NCI-H128 (cell line): Measurements from ENCODE around the gene DHFR.
"Not testable (repeated sequence)": the region's sequence is repeated elsewhere in the genome, so short reads cannot be mapped to it uniquely, and the experiment has no call there.

Experiments used
- DNase-seq: peaks from one replicate; lab custom pipeline; 2025; ENCODE audit not compliant: unreplicated experiment; lab: John Stamatoyannopoulos, UW

DHFR gene

DNA sequence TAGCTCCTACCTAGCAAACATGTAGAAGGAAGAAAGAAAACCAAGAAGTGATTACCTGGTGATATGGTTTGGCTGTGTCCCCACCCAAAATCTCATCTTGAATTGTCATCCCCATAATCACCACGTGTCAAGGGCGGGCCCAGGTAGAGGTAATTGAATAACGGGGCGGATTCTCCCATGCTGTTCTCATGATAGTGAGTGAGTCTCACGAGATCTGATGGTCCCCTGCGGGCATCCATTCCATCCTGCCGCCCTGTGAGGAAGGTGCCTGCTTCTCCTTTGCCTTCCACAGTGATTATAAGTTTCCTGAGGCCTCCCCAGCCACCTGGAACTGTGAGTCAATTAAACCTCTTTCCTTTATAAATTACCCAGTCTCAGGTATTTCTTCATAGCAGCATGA lies 57.3 kb downstream of the DHFR start:
- no peak for DNase-seq

DNA sequence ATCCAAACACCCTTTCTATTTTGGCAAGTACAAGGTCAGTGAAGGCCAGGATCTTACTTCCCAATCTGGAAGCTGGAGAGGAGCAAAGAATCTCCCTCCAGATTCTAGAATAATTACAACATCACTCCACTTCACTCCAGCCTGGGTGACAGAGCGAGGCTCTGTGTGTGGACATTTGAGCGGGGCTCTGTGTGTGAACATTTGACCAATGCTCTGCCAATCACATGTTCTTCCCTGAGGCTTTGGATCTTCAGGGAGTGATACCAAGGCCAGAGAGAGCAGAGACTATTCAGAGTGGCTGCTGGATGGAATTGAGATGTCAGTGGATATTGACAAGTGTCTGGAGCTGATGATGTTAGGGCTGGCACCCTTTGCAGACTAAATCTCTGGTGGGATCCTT lies 60.0 kb downstream of the DHFR start:
- DNase-seq, result no peak

DNA sequence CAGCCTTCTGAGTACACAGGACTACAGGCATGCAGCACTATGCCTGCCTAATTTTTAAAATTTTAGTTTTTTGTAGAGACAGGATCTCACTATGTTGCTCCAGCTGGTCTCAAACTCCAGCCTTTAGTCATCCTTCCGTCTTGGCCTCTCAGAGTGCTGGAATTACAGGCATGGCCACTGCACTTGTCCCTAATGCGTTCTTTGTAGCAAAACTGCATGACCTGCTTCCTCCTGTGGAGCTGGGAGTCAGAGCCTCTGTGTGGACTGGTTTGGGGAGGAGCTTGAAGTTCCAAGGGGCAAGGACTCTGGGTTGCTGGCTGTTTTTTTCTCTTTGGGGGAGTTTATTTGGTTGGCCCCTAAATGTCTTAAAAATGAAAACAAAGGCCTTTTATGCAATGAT lies 62.0 kb downstream of the DHFR start:
- no peak for DNase-seq

DNA sequence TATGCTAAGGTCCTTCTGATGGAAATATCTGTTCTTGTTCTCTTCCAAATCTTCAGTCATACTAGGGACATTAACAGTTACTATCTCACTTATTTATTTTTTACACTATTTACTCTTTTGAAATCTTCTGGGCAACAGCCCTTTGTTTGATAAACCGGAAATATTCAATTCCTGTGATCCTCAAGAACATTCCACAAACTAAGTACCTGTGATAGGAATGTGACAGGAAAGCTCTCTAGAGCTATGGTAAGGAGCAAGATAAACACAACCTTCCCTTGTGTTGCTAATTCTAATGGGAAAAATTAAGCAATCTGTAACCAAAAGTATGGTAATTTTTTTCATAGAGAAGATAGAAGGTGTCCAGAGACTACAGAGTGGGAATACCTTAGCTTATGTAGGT lies 62.7 kb downstream of the DHFR start:
- DNase-seq, result no peak

DNA sequence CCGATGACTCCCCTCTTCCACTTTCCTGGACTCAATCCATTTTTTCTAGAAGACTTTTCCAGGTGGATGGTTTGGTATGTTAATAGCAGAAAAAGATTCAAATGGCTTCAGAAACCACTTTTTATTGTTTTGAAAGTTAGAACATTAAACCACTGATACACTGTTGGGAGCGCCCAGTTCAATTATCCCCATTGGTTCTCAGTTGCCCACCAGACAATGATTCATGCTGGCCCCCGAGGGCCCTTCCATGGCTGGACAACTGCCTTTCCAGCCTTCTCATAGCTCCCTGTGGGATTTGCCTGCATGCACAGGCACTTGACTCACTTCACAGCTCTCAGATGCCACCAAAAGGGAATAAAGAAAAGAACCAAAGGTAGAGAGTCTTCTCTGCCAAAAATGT lies 63.4 kb downstream of the DHFR start:
- DNase-seq, result no peak

DNA sequence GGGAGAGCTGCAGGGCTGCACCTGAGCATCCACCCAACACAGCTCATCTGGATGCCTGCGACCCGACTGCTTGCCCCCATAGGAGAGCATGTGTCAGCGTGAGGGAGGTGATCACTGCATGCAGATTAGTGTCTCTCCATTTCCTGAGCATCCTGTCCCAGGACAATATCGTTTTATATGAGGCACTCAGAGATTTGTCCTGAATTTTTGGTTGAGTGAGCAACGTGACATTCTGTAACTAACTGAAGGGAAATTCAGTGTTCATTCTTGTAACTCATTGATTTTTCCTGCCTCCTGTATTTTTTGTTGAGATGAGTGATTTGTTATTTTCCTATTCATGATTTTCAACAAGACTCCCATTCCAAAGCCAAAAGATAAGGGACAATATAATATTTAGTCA lies 64.0 kb downstream of the DHFR start:
- DNase-seq, result no peak

DNA sequence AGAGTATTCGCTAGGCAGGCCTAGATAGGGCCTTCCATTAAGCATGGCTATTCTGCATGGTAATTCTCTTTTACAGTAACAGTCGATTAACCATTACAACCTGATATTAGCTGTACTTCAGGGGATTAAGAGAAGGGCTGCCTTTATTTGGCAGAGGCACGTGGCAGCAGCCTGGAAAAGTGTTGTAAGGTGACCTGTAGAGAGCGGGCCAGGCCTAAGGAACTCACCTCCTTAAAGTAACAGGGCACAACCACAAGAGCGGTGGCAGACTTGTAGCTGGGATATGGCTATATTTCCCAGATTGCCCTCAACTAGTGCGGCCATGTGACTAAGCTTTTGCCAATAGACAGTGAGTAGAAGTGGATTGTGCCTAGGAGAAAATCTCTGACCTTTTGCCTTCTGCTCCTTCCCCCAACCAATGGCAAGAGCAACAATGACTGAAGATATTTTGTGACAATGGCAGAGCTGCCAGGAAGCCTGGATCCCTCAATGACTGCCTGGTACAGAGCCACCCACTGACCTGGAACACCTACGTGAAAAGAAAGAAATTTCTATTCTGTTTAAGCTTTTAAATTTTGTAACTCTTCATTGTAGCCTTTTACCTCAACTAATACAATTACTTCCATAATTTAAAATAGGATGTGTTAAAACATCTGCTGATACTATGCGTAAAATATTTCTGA lies 65.8 kb downstream of the DHFR start:
- DNase-seq, result no peak

DNA sequence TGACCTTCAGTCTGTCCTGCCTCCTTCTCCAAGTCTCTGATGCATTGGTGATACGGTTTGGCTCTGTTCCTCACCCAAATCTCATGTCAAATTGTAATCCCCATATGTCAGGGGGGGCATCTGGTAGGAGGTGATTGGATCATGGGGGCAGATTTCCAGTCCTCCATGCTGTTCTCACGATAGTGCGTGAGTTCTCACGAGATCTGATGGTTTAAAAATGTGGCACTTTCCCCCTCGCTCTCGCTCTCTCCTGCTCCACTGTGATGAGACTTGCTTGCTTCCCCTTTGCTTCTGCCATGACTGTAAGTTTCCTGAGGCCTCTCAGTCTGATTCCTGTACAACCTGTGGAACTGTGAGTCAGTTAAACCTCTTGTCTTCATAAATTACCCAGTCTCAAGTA lies 70.0 kb downstream of the DHFR start:
- no peak for DNase-seq

DNA sequence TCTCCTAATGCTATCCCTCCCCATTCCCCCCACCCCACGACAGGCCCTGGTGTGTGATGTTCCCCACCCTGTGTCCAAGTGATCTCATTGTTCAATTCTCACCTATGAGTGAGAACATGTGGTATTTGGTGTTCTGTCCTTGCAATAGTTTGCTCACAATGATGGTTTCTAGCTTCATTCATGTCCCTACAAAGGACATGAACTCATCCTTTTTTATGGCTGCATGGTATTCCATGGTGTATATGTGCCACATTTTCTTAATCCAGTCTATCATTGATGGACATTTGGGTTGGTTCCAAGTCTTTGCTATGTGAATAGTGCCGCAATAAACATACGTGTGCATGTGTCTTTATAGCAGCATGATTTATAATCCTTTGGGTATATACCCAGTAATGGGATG lies 74.5 kb downstream of the DHFR start:
- DNase-seq, result not testable (repeated sequence)

DNA sequence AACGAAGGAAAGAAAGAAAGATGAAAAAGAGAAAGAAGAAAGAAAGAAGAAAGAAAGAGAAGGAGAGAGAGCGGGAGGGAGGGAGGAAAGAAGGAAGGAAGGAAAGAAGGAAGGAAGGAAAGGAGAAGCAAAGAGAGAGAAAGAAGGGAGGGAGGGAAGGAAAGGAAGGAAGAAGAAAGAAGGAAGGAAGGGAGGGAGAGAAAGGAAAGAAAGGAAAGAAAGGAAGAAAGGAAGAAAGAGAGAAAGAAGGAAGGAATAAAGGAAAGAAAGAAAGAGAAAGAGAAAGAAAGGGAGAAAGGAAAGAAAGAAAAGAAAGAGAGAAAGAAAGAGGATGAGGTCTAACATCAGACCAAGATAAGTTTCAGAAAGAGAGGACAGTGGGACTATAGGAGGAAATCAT lies 75.7 kb downstream of the DHFR start:
- DNase-seq, result no peak

DNA sequence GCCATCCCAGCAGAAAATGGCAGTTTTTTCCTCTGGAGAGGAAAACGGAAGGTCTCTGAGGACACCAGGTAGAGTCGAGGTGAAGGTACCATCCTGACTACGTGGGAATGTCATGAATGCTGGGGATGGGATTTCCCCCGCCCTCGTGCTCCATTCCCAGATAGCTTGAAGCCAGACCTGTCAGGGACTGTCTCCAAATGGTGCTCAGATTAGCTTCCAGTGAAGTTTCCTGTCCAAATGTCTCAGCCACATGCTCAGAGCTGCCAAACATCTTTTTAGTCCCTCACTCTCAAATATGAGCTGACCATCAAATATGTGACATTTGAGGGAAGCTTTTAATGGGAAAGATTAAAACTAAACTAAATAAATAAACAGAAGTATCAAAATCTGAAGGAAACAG lies 77.1 kb downstream of the DHFR start:
- no peak for DNase-seq

DNA sequence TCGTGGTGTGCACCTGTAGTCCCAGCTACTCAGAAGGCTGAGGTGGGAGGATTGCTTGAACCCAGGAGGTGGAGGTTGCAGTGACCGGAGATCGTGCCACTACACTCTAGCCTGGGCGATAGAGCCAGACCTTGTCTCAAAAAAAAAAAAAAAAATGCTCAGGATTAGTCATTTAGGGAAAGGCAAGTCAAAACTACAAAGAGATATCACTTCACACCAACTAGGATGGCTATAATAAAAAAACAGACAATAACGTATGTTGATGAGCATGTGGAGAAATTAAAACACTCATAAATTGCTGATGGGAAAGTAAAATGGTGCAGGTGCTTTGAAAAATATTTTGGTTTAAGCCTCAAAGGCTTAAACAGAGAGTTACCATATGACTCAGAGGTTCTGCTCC lies 78.4 kb downstream of the DHFR start:
- DNase-seq, result no peak
